Prostate gland (tissue), 2 donors: ENCODE measurements around the gene HPCA. TPM values are rescaled to one million over a fixed set of nuclear protein-coding genes. Genes with fewer than 3 reads are reported as not detected.

Experiments used
- DNase-seq: peaks from one replicate; pipeline ENCODE4 v3.0.0-alpha.2; 2019; ENCODE audit warnings: low spot score
- H3K27ac ChIP-seq, 2 donors: fragments of 200-600 bp; sonication (generic); 2 replicates each; pipeline ENCODE4 v1.5.1; 2017 to 2019
- H3K27me3 ChIP-seq: fragments of 200-600 bp; sonication (generic); replicated peaks from 2 replicates; pipeline ENCODE4 v1.5.1; 2019; ENCODE audit not compliant: insufficient read depth
- H3K36me3 ChIP-seq, 2 donors: fragments of 200-600 bp; sonication (generic); 1 replicate in 1 of 2; 2 replicates in 1 of 2; pipeline versions ENCODE4 v1.5.1 to v1.8.1; 2017 to 2019
- H3K4me1 ChIP-seq: fragments of 200-600 bp; sonication (generic); replicated peaks from 2 replicates; pipeline ENCODE4 v1.5.1; 2019
- H3K4me3 ChIP-seq, 2 donors: fragments of 200-600 bp; sonication (generic); 2 replicates each; pipeline ENCODE4 v1.5.1; 2017 to 2019
- H3K9me3 ChIP-seq: fragments of 200-600 bp; sonication (generic); 2 replicates; pipeline ENCODE4 v1.5.1; 2017
- POLR2A ChIP-seq: fragments of 450-650 bp; IDR thresholded peaks from one replicate; pipeline ENCODE4 v1.6.1; 2016; ENCODE audit warnings: antibody characterized with exemption, mild to moderate bottlenecking
- POLR2AphosphoS5 ChIP-seq: sonication (generic); formaldehyde crosslinking; IDR thresholded peaks from one replicate; pipeline ENCODE4 v1.6.1; 2017; ENCODE audit warnings: antibody characterized with exemption
- WGBS: methylation state at CpG from one replicate; pipeline ENCODE4 v1.1.5; 2018; 5-methylcytosine and 5-hydroxymethylcytosine counted together
- intact Hi-C: fragments of 100-400 bp; cut with DNase I; formaldehyde crosslinking; loops from one replicate; pipeline ENCODE4 v1.14.2; 2022
- total RNA-seq, 2 donors: library from RNA; depleted of rRNA; stranded (reverse); fragments of >200 nt; gene quantifications; one replicate each; pipeline ENCODE4 v1.1.0, GENCODE V29; 2016
- TF ChIP-seq, protein P1 (sequence below), 4 experiments: fragments of 200-600 bp in 2 of 4; fragments of 450-650 bp in 2 of 4; sonication (generic) in 2 of 4; IDR thresholded peaks; 1 replicate in 3 of 4; 2 replicates in 1 of 4; pipeline ENCODE4 v1.5.1; 2016 to 2019; ENCODE audit warnings: antibody characterized with exemption in 4 of 4, mild to moderate bottlenecking in 2 of 4, moderate library complexity in 2 of 4

HPCA gene
- total RNA-seq, 2 donors from 2014 or later: 1.6 TPM; not detected in 1

DNA sequence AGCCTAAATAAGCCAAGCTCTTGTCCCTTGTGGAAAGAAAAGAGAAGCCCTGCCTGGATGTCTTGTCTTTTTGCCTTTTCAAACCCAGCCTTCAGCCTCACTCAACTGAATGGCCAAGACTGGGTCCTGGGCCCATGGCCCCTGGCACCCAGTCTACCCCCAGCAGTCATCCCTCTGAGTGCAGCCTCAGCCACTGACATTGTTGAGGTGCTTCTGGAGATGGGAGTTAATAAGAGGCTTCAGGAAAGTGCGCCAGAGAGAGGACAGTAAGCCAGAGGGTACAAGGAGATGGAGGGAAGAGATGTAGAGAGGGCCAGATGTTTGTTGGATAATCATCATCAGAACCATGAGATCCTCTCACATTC lies 22.4 kb upstream of the HPCA start:
- TF ChIP-seq POLR2AphosphoS5: no peak
- no peak for TF ChIP-seq POLR2A
- TF ChIP-seq, protein P1, sequence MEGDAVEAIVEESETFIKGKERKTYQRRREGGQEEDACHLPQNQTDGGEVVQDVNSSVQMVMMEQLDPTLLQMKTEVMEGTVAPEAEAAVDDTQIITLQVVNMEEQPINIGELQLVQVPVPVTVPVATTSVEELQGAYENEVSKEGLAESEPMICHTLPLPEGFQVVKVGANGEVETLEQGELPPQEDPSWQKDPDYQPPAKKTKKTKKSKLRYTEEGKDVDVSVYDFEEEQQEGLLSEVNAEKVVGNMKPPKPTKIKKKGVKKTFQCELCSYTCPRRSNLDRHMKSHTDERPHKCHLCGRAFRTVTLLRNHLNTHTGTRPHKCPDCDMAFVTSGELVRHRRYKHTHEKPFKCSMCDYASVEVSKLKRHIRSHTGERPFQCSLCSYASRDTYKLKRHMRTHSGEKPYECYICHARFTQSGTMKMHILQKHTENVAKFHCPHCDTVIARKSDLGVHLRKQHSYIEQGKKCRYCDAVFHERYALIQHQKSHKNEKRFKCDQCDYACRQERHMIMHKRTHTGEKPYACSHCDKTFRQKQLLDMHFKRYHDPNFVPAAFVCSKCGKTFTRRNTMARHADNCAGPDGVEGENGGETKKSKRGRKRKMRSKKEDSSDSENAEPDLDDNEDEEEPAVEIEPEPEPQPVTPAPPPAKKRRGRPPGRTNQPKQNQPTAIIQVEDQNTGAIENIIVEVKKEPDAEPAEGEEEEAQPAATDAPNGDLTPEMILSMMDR (IDR thresholded peaks at IDR 0.05): no peak
- Histone ChIP-seq H3K36me3 (no peaks in the 10 kb centered on the region), H3K27me3 (no peaks in the 10 kb centered on the region), H3K4me1 (no peaks in the 10 kb centered on the region), H3K4me3 (no peak overlapping the region), H3K9me3 (no peaks in the 10 kb centered on the region), H3K27ac (no peak overlapping the region)
- WGBS: 93% methylated on average over 1 of the region's 1 CpG
- no peak for DNase-seq
- intact Hi-C loops: no loop called here

DNA sequence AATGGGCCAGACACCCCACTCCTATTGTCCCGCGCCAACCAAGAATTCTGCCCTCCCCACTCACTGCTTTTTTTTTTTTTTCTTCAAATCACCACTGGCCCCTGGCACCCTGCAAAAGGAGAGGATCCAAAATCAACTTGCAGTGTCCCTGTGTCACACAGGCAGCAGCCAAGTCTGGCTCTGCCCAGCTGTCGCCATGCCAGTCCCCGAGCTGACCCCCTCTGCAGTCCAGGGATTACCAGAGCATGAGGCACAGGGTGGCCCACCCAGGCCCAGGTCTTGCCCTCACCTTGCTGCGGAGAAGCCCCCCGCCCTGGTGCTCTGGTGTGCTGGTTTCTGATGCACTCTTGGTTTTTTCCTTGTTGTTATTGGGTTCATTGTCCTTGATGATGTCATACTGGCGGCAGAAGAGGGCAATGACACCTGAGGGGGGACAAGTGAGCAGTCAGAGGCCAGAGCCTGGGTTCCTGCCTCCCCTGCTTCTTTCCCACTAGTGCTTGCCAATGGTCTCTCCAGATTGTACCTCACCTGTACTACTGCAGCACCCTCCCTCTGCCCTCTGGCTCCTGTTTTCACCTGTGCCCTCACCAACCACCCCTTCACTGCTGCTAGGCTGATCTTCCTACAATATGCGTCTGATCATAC lies 21.8 kb upstream of the HPCA start:
- no peak overlapping the region for H3K4me3 ChIP-seq
- H3K27me3 ChIP-seq: no peaks in the 10 kb centered on the region
- no peak overlapping the region for H3K27ac ChIP-seq
- WGBS: 93% methylated on average over 8 of the region's 8 CpGs
- H3K4me1 ChIP-seq: no peaks in the 10 kb centered on the region
- intact Hi-C loops: no loop called here
- TF ChIP-seq, protein P1 (IDR thresholded peaks at IDR 0.05): no peak
- no peak for TF ChIP-seq POLR2A
- no peak for TF ChIP-seq POLR2AphosphoS5
- H3K36me3 ChIP-seq: no peaks in the 10 kb centered on the region
- no peak for DNase-seq
- H3K9me3 ChIP-seq: no peaks in the 10 kb centered on the region

DNA sequence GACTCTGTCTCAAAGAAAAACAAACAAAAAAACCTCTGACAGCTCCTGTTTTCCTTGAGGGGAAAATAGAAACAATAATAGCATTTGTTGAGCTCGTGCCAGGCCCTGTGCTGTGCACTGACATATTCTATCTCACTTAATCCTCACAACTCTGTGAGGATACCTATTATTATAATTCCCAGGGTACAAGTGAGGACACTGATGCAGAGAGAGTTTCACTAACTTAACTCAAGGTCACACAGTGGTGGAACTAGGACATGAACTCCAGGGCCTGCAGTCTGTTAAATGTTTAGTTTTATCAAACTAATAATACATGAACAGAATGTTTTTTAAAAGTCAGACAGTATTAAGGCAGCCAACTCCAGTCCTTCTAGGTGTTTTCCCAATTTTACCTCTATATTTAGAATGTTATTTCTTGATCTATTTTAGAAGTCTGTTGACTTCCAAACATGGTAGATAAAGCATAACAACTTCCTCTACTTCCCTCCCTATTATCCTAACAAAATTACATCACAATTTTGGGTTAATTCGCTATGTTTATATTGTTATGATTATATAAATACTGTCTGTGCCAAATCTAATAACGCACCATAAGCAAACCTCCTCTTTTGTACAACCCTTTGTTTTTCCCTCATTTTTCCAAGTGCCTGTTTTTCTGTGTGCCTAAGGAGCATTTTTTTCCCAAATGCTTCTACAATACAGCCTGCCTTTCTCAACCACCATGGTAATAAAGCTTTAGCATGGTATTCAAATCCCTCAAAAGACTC lies 20.5 kb upstream of the HPCA start:
- Histone ChIP-seq H3K4me3 (no peak overlapping the region), H3K9me3 (no peaks in the 10 kb centered on the region), H3K4me1 (peaks cover 4% of the 10 kb centered on the region), H3K36me3 (no peaks in the 10 kb centered on the region), H3K27ac (no peak overlapping the region), H3K27me3 (no peaks in the 10 kb centered on the region)
- no peak for DNase-seq
- 53% methylated on average over 3 of the region's 3 CpGs for WGBS
- intact Hi-C loops: no loop called here
- TF ChIP-seq POLR2A: no peak
- TF ChIP-seq, protein P1 (IDR thresholded peaks at IDR 0.05): no peak
- no peak for TF ChIP-seq POLR2AphosphoS5

DNA sequence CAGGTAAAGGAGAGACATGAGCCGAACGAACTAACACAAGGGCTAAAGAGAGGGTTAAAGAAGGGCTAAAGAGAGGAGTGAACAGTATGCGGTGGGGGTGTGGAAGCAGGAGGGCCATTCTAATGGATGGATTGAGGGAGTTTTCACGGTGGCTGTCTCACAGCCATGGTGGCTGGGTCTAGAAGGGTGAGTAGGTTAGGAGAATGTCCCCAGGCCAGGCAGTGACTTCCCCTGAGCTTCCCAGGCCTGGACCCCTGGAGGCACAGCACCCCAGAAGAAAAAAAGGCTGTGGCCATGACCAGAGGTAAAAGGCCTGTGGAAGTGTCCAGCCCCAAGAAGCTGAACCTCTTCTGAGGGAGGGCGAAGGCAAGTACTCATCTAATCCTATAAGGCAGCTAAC lies 19.1 kb upstream of the HPCA start:
- no peak overlapping the region for H3K27ac ChIP-seq
- TF ChIP-seq, protein P1 (IDR thresholded peaks at IDR 0.05): no peak
- TF ChIP-seq POLR2AphosphoS5 (no peak), POLR2A (no peak)
- peaks cover 4% of the 10 kb centered on the region for H3K4me1 ChIP-seq
- DNase-seq: no peak
- no peaks in the 10 kb centered on the region for H3K9me3 ChIP-seq
- 86% methylated on average over 5 of the region's 5 CpGs for WGBS
- no peak overlapping the region for H3K4me3 ChIP-seq
- no peaks in the 10 kb centered on the region for H3K27me3 ChIP-seq
- intact Hi-C loops: no loop called here
- H3K36me3 ChIP-seq: no peaks in the 10 kb centered on the region

DNA sequence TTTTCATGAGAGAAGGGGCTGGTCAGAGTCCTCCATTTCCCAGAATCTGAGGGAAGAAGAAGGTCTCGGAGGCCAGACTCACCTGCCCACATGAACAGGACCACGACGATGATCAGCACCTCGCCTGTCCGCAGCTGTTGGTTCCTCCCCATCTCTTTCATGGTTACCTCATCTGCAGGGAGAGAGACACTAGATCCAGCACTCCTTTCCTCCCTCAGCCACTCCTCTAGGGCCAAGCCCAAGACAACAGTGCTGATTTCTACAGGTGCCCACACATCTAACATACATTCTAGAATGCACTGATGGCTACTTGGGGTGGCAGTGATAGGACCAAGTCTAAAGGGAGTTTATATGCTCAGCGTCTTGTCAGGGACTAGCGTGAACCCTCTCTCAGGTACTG lies 18.6 kb upstream of the HPCA start:
- H3K4me1 ChIP-seq: peaks cover 4% of the 10 kb centered on the region
- no peaks in the 10 kb centered on the region for H3K36me3 ChIP-seq
- no peaks in the 10 kb centered on the region for H3K27me3 ChIP-seq
- no peak for DNase-seq
- 90% methylated on average over 7 of the region's 7 CpGs for WGBS
- intact Hi-C loops: no loop called here
- H3K27ac ChIP-seq: no peak overlapping the region
- no peaks in the 10 kb centered on the region for H3K9me3 ChIP-seq
- H3K4me3 ChIP-seq: no peak overlapping the region
- TF ChIP-seq, protein P1 (IDR thresholded peaks at IDR 0.05): no peak
- TF ChIP-seq POLR2AphosphoS5 (no peak), POLR2A (no peak)
